HepG2 (cell line): ENCODE measurements around the gene DCDC2. TPM values are rescaled to one million over a fixed set of nuclear protein-coding genes. Genes with fewer than 3 reads are reported as not detected.

ENCODE experiments used
- ATF7-NPFF ChIP-seq: sonication (generic); formaldehyde crosslinking; IDR thresholded peaks from 2 replicates; pipeline ENCODE4 v1.8.1; 2023; ENCODE audit warnings: mild to moderate bottlenecking, low read depth, missing genetic modification reagents, moderate library complexity
- GATA4 ChIP-seq: sonication (generic); IDR thresholded peaks from 2 replicates; pipeline ENCODE4 v1.6.1; 2016; ENCODE audit warnings: antibody characterized with exemption, low read depth, borderline replicate concordance
- HOXD1 ChIP-seq: sonication (generic); formaldehyde crosslinking; IDR thresholded peaks from 2 replicates; pipeline ENCODE4 v1.5.0; 2020; ENCODE audit warnings: missing genetic modification reagents
- KDM2A ChIP-seq: sonication (generic); formaldehyde crosslinking; IDR thresholded peaks from 2 replicates; pipeline ENCODE4 v1.4.0; 2020; ENCODE audit warnings: low read depth, missing genetic modification reagents, borderline replicate concordance
- NCOA5 ChIP-seq: sonication (generic); formaldehyde crosslinking; IDR thresholded peaks from 2 replicates; pipeline ENCODE4 v1.4.0; 2020; ENCODE audit warnings: missing genetic modification reagents
- NR2F1 ChIP-seq, 2 experiments: fragments of 450-650 bp in 1 of 2; formaldehyde crosslinking in 1 of 2; IDR thresholded peaks; 2 replicates each; pipeline versions ENCODE4 v1.5.0 to v1.6.1; 2016 to 2020; ENCODE audit warnings: mild to moderate bottlenecking in 1 of 2, missing compliant biosample characterization in 1 of 2, missing genetic modification reagents in 1 of 2, moderate library complexity in 1 of 2
- POGZ ChIP-seq: sonication (generic); formaldehyde crosslinking; IDR thresholded peaks from 2 replicates; pipeline ENCODE4 v1.4.0; 2020; ENCODE audit warnings: mild to moderate bottlenecking, missing genetic modification reagents
- PRPF4 ChIP-seq: fragments of 200-400 bp; formaldehyde crosslinking; IDR thresholded peaks from 2 replicates; pipeline ENCODE4 v1.6.1; 2016; ENCODE audit warnings: low read length, low read depth; ENCODE audit not compliant: poor library complexity, severe bottlenecking
- SATB2 ChIP-seq: sonication (generic); formaldehyde crosslinking; IDR thresholded peaks from 2 replicates; pipeline ENCODE4 v1.5.0; 2020; ENCODE audit warnings: missing genetic modification reagents
- SMARCC2 ChIP-seq: fragments of 450-650 bp; IDR thresholded peaks from 2 replicates; pipeline ENCODE4 v1.6.1; 2017; ENCODE audit warnings: antibody characterized with exemption, mild to moderate bottlenecking
- SP4 ChIP-seq: sonication (generic); formaldehyde crosslinking; IDR thresholded peaks from 2 replicates; pipeline ENCODE4 v1.8.1; 2023; ENCODE audit warnings: mild to moderate bottlenecking, missing genetic modification reagents
- TARDBP ChIP-seq: sonication (generic); formaldehyde crosslinking; IDR thresholded peaks from 2 replicates; pipeline ENCODE4 v1.8.0; 2022; ENCODE audit warnings: mild to moderate bottlenecking, missing genetic modification reagents
- TCF12 ChIP-seq, 2 experiments: fragments of 450-650 bp in 1 of 2; sonication (generic) in 1 of 2; formaldehyde crosslinking in 1 of 2; IDR thresholded peaks; 2 replicates each; pipeline versions ENCODE4 v1.6.1 to v1.8.0; 2017 to 2022; ENCODE audit warnings: antibody characterized with exemption in 1 of 2, mild to moderate bottlenecking in 1 of 2, missing genetic modification reagents in 1 of 2, moderate library complexity in 1 of 2
- ZBTB3 ChIP-seq: sonication (generic); formaldehyde crosslinking; IDR thresholded peaks from 2 replicates; pipeline ENCODE4 v1.4.0; 2020; ENCODE audit warnings: low read depth, mild to moderate bottlenecking, moderate library complexity, missing genetic modification reagents, borderline replicate concordance
- ZFY ChIP-seq: sonication (generic); formaldehyde crosslinking; IDR thresholded peaks from 2 replicates; pipeline ENCODE4 v1.4.0; 2020; ENCODE audit warnings: missing genetic modification reagents
- ZNF24 ChIP-seq: fragments of 450-650 bp; IDR thresholded peaks from 2 replicates; pipeline ENCODE4 v1.6.1; 2017; ENCODE audit warnings: antibody characterized with exemption, mild to moderate bottlenecking
- ZNF382 ChIP-seq: sonication (generic); formaldehyde crosslinking; IDR thresholded peaks from 2 replicates; pipeline ENCODE4 v1.5.0; 2020; ENCODE audit warnings: missing genetic modification reagents, mild to moderate bottlenecking, borderline replicate concordance
- polyA plus RNA-seq, 8 experiments: library from polyadenylated mRNA; depleted of rRNA in 3 of 8; stranded (reverse) in 7 of 8; unstranded in 1 of 8; fragments of >200 nt; fragmentation: Illumina TruSeq in 4 of 8; extraction: Trizol in 4 of 8; gene quantifications; 2 replicates each; pipeline versions ENCODE4 v1.2.1 to v1.2.3, GENCODE V29; 2011 to 2016; ENCODE audit warnings: low read depth in 4 of 8, missing spikeins in 1 of 8, mixed read lengths in 1 of 8; ENCODE audit not compliant: insufficient read depth in 1 of 8
- total RNA-seq, 5 experiments: library from RNA; depleted of rRNA; stranded (reverse); fragments of >200 nt; fragmentation: Illumina TruSeq; extraction: Trizol; gene quantifications; 2 replicates each; pipeline ENCODE4 v1.2.3, GENCODE V29; 2016; ENCODE audit warnings: low read depth in 1 of 5
- TF ChIP-seq, protein P1 (sequence below): sonication (generic); formaldehyde crosslinking; IDR thresholded peaks from 2 replicates; pipeline ENCODE4 v1.5.0; 2020; ENCODE audit warnings: missing genetic modification reagents, mild to moderate bottlenecking, borderline replicate concordance
- TF ChIP-seq, protein P2 (sequence below): sonication (generic); formaldehyde crosslinking; IDR thresholded peaks from 2 replicates; pipeline ENCODE4 v1.8.1; 2023; ENCODE audit warnings: missing genetic modification reagents, inconsistent platforms, borderline replicate concordance
- TF ChIP-seq, protein P3 (sequence below): sonication (generic); formaldehyde crosslinking; IDR thresholded peaks from 2 replicates; pipeline ENCODE4 v1.4.0; 2020; ENCODE audit warnings: missing genetic modification reagents

The DCDC2 gene
- total and polyA plus RNA-seq, 2 of the 13 experiments (the other 11 are each of a cell fraction or from before 2014, with no cell fraction given) = 9.0 to 36.2 TPM

DNA sequence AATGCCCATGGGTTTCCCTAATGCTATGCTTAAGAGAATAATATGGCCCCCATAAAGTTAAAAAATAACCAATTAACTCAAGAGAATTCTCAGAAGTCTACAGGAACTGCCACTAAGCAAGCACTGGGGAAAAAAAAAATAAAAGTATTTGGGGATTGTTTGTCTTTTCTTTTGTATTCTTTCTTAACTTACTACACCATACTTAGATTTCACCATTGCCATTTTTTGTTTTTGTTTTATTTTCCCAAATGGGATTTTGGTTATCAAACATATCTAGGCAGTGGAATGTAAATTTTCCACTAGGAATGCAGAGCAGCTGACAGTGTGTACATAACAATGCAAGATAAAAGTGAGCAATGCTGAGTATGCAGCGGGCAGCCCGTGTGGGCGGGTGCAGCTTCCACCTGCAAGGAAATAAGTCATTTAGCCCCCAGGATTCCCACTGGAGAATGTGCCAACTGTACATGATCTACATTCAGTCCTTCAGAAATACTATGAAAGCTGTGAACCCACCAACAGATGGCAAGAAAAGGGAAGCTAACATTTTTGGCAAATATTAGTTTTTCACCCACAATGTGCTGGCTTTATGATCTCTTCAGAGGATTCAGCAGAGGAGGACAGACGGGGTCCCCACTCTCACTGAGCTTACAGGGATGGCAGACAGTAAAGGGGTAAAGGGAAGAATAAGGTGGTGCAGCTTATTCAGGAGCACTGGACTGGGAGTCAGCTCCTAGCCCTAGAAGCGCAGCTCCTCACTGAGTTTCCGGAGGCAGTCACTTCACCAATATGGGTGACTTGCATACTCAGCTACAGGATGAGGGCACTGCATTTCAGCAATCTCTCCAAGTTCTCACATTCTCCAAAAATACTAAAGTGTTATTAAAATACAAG lies 44.4 kb downstream of the DCDC2 start (continued):
- TF ChIP-seq ATF7-NPFF (no peak), NCOA5 (CRISPR knock-in tag) (no peak), KDM2A (CRISPR knock-in tag) (peak; percentile 57; the same call in 1 of the 2 replicates), ZFY (no peak), TCF12 (IDR thresholded peaks at IDR 0.05) (no peak), TCF12 (CRISPR knock-in tag; IDR thresholded peaks at IDR 0.05) (peak; percentile 27; the same call in 1 of the 2 replicates), ZNF382 (CRISPR knock-in tag) (no peak), SP4 (CRISPR knock-in tag) (no peak), ZBTB3 (CRISPR knock-in tag) (peak; percentile 64; the same call in 1 of the 2 replicates), TARDBP (CRISPR knock-in tag) (peak; percentile 86; the same call in 1 of the 2 replicates), GATA4 (peak; percentile 95), SATB2 (CRISPR knock-in tag) (no peak), POGZ (peak; percentile 91), HOXD1 (CRISPR knock-in tag) (no peak), NR2F1 (CRISPR knock-in tag; IDR thresholded peaks at IDR 0.05) (peak in 1 of 2 experiments; percentile 35; a peak in 1 of 4 replicates), PRPF4 (no peak), SMARCC2 (peak; percentile 58; the same call in 1 of the 2 replicates), ZNF24 (no peak)
- TF ChIP-seq, protein P1, sequence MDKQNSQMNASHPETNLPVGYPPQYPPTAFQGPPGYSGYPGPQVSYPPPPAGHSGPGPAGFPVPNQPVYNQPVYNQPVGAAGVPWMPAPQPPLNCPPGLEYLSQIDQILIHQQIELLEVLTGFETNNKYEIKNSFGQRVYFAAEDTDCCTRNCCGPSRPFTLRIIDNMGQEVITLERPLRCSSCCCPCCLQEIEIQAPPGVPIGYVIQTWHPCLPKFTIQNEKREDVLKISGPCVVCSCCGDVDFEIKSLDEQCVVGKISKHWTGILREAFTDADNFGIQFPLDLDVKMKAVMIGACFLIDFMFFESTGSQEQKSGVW (CRISPR knock-in tag) = no peak
- TF ChIP-seq, protein P2, sequence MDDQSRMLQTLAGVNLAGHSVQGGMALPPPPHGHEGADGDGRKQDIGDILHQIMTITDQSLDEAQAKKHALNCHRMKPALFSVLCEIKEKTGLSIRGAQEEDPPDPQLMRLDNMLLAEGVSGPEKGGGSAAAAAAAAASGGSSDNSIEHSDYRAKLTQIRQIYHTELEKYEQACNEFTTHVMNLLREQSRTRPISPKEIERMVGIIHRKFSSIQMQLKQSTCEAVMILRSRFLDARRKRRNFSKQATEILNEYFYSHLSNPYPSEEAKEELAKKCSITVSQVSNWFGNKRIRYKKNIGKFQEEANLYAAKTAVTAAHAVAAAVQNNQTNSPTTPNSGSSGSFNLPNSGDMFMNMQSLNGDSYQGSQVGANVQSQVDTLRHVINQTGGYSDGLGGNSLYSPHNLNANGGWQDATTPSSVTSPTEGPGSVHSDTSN (CRISPR knock-in tag) = no peak
- TF ChIP-seq, protein P3, sequence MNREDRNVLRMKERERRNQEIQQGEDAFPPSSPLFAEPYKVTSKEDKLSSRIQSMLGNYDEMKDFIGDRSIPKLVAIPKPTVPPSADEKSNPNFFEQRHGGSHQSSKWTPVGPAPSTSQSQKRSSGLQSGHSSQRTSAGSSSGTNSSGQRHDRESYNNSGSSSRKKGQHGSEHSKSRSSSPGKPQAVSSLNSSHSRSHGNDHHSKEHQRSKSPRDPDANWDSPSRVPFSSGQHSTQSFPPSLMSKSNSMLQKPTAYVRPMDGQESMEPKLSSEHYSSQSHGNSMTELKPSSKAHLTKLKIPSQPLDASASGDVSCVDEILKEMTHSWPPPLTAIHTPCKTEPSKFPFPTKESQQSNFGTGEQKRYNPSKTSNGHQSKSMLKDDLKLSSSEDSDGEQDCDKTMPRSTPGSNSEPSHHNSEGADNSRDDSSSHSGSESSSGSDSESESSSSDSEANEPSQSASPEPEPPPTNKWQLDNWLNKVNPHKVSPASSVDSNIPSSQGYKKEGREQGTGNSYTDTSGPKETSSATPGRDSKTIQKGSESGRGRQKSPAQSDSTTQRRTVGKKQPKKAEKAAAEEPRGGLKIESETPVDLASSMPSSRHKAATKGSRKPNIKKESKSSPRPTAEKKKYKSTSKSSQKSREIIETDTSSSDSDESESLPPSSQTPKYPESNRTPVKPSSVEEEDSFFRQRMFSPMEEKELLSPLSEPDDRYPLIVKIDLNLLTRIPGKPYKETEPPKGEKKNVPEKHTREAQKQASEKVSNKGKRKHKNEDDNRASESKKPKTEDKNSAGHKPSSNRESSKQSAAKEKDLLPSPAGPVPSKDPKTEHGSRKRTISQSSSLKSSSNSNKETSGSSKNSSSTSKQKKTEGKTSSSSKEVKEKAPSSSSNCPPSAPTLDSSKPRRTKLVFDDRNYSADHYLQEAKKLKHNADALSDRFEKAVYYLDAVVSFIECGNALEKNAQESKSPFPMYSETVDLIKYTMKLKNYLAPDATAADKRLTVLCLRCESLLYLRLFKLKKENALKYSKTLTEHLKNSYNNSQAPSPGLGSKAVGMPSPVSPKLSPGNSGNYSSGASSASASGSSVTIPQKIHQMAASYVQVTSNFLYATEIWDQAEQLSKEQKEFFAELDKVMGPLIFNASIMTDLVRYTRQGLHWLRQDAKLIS (CRISPR knock-in tag) = no peak
